Right lobe of liver (tissue), 4 donors: ENCODE data around the gene ZCCHC14.

ENCODE experiments used
- POLR2A ChIP-seq: fragments of 450-650 bp; IDR thresholded peaks from one replicate; pipeline ENCODE4 v1.6.1; 2017; ENCODE audit warnings: antibody characterized with exemption, mild to moderate bottlenecking
- TF ChIP-seq, protein P1 (sequence below), 4 donors: fragments of 200-600 bp in 3 of 4; fragments of 450-650 bp in 1 of 4; IDR thresholded peaks; one replicate each; pipeline versions ENCODE4 v1.5.1 to v1.8.0; 2016 to 2022; ENCODE audit warnings: antibody characterized with exemption in 4 of 4, mild to moderate bottlenecking in 2 of 4
- donor health status: DM: no; HTN: no; CAD: no.
- donor health status: DM: no; HTN: no; CAD: no.
- donor health status: DM: no; HTN: yes; CAD: no.

DNA sequence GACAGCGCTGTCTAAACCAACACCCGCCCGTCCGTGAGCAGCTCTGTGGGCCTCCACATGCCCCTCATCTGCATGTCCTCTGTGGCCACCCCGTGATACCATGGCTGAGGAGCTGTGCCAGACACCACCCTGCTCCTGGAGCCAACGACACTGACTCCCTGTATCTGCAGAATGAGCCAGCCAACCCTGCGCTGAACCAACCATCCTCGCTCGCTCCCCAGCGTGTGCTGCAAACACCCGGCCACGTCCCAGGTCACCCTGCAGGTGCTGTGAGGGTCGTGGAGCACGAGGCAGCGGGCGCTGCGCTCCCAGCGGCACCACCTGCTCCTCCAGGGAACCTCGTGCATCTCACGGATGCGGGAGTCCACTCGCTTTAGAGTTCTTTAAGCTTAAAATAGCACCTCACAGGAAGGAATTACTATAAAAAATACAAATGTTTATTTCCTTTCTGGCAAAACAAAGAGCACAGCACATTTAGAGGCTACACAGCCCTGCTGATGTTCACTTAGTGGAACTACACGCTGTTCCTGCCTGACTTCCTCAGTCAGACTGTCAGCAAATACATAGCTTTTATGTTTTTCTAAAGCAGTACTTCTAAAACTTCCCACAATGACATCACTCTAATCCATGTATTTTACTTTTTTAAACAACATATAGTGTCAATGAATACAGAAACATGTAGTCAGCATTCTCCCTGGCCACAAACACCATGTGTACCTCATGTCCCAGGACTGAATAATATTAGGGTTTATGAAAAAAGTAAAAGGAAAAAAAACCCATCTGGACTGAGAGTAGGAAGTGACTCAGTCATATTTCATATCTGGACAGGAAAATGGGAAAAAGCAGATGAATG, 57.2 kb downstream of the ZCCHC14 start:
- TF ChIP-seq, protein P1, sequence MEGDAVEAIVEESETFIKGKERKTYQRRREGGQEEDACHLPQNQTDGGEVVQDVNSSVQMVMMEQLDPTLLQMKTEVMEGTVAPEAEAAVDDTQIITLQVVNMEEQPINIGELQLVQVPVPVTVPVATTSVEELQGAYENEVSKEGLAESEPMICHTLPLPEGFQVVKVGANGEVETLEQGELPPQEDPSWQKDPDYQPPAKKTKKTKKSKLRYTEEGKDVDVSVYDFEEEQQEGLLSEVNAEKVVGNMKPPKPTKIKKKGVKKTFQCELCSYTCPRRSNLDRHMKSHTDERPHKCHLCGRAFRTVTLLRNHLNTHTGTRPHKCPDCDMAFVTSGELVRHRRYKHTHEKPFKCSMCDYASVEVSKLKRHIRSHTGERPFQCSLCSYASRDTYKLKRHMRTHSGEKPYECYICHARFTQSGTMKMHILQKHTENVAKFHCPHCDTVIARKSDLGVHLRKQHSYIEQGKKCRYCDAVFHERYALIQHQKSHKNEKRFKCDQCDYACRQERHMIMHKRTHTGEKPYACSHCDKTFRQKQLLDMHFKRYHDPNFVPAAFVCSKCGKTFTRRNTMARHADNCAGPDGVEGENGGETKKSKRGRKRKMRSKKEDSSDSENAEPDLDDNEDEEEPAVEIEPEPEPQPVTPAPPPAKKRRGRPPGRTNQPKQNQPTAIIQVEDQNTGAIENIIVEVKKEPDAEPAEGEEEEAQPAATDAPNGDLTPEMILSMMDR (IDR thresholded peaks at IDR 0.05): no peak
- TF ChIP-seq POLR2A: no peak
